HK-2 (cell line): ENCODE results near the gene MYH4.

Experiments
- DNase-seq: peaks from one replicate; pipeline ENCODE4 v3.0.0-alpha.2; 2018; ENCODE audit not compliant: unreplicated experiment

The MYH4 gene

DNA sequence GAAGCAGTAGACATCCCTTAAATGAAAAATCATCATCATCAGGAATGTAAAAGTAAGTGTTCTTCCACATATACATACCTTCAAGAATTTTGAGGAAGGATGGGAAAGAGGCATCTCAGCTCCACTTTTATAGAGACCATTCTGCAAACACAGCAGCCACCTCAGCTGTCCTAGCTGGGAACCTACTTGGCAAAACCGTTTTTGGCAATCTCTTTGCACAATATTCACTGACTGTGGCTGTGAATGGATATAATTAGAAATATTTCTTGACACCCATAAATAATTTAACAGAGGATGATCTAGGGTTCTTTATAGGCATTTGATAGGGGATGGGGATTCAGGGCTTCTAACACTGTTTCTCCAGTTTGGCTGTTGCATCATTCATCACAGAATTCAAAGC, at the start of gene MYH4:
TSS of gene MYH4 (minus strand) at position 101 of the 400 bp plus-strand sequence. CDS start 2,814 bp downstream, outside the sequence.
- DNase-seq, result no peak

DNA sequence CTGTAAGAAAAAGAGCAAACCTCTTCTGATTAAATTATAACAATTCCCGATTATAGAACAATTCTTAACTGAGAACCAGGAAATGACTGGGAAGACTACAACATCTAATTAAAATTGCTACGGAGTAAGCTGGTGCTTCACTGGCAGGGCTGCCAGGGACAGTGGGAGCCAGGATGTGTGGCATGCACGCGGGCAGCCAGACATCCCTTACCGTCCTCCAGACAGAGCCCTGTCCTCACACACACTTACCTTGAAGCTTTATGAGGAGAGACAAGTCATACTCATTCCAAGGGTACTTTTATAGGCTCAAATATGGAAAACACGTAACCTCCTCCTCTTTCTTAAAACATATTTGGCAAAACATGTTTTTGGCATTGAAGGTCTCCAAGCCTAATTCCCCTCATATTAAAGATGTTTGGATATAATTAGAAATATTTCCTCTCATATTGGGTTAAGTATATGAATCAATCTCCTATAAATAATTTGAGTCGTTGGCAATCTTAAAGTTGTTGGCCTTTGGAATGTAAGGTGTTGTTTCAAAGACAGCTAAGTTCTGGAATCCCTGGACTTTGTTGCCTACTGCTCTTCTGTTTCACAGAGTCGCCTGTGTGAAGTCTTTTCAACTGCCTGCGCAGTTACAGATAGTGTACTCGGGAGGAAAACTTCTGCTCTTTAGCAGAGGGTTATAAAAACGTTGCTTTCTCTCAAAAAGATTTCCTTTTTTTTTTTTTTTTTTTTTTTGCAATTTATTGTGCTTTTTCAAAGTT, 49.1 kb upstream of the MYH4 start, which contains the start of gene MYH1:
TSS of gene MYH1 (minus strand) at position 272 of the 767 bp plus-strand sequence. CDS start 1,900 bp downstream, outside the sequence.
- DNase-seq, result no peak

DNA sequence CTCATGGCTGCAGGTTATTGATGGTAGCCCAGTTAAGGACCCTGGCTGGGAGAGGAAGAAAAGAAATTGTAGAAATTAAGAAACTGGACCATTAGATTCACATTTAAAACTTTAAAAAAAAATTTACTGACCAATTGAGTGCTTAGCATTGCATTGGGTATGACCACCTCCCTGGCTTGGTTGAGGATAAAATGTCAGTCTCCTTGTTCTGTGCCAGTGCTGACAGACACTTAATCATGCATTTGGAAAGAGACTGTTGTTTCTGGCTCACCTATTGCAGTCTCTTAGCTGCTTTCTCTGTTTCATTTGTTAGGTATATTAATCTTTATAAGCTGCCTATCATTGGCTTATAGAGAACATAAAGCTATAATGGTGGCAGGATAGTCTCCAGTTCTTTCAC, 47.3 kb upstream of the MYH4 start:
- DNase-seq, result no peak

DNA sequence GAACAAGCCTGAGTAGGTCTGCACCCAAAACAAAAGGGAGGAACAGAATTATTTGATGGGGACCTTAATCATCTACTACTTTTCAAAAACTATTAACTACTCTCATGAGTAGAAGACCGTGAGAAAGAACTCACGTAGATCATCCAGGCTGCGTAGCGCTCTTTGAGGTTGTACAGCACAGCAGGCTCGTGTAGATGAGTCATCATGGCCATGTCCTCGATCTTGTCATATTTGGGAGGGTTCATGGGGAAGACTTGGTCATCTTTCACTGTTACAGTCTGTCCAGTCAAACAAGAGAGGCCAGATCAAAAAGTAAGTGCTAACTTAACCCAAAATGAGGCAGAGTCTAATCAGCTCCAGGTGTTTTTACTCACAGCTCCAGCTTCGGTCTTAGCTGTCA, 46.7 kb upstream of the MYH4 start:
- no peak for DNase-seq

DNA sequence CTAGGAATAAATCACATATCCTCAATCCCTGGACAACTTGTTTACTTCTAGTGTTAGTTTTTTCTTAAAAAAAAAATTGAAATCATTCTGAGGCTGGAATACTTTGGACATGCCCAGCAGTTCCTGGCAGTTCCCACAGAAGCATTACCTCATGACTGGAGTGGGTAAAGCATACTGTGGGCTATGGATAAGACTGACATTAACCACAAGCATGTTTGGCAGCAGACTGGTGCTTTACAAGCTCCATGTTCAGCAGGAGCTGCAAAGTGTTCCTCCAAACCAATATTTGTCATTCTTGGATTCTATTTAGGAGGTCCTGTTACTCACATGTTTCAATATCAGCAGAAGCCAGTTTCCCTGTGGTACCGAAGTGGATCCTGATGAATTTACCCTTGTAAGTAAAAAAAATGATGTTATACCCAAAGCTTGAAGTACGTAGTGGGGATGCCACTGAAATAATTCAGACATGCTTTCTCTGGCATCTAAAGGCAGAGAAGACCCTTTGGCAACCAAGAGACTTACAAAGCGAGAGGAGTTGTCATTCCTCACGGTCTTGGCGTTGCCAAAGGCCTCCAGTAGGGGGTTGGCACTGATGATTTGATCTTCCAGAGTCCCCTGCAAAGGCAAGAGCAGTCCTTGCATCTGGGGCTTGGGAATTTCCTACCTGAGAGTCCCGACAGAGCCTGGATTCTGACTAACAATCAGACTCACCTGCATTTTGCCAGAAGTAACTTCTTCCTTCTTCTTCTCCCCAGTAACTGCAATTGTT, 44.1 kb upstream of the MYH4 start:
- no peak for DNase-seq

DNA sequence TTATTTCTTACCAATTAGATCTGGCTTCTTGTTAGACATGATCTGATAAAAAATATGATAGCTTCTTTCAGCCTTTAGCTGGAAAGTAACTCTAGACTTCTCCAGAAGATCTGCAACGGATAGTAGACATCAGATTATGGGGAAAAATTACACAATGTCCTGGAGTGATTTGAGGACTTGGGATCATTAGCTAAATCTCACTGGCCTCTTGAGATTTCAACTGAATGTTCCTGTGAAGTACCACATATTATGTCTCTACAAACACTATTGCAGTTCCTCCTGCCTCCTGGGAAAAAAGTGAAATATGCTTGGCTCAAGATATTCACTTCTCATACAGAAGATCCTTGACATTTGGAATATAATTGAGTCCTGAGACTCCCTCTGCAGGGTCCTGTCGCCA, 43.5 kb upstream of the MYH4 start:
- no peak for DNase-seq

DNA sequence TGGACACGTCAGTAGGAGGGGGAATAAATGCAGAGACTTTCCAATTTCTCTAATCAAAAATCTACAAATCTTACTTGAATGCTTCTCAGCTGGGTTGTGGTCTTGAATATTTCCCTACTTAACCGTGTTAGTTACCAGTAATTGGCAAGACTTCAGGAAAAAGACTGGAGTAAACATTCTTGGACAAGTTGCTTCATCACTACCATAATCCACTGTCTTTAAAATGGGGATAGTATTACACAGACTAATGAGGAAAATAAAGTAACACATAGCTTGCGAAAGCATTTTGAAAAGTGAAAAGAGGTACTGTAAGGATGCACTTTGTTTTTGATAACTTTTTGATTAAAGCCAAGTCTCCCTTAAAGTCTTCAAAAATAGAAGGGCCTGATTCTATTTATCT, 30.6 kb upstream of the MYH4 start:
- DNase-seq, result no peak

DNA sequence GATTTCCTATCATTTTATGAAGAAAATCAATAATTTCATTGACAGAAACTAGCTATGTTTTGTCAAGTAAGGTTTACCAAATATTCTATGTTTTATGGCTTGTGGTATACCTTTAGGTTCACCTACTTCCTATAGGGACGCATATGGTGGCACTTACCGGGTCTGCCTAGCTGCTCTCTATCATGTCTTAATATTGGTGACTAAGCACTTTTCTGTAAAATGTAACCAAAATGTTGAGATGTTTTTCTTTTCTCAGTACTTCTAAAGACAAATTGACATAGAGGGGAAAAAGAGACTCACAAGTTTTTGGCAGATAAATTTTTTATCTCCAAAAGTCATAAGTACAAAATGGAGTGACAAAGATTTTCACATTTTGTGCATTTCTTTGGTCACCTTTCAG, 22.6 kb upstream of the MYH4 start:
- DNase-seq, result no peak

DNA sequence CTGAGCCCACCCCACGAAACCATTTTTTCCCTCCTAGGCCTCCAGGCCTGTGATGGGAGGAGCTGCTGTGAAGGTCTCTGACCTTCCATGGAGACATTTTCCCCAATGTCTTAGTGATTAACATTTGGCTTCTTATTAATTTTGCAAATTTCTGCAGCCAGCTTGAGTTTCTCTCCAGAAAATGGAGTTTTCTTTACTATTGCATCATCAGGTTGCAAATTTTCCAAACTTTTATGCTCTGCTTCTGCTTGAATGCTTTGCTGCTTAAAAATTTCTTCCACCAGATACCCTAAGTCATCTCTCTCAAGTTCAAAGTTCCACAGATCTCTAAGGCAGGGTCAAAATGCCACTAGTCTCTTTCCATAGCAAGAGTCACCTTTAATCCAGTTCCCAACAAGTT, 12.9 kb upstream of the MYH4 start:
- no peak for DNase-seq

DNA sequence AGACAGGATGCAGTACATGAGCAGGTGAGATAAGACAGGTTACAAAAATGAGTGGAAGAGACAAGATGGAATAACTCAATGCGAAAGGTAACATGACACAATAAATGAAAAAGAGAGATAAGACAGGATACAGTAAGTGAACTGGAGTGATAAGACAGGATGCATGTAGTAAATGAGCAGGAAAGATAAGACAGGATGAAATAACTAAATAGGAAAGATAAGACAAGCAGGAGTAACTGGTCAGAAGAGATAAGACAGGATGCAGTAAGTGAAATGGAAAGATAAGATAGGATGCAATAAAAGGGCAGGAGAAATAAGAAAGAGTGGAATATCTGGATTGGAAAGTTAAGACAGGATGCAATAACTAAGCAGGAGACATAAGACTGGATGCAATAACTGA, 8.3 kb upstream of the MYH4 start:
- no peak for DNase-seq

DNA sequence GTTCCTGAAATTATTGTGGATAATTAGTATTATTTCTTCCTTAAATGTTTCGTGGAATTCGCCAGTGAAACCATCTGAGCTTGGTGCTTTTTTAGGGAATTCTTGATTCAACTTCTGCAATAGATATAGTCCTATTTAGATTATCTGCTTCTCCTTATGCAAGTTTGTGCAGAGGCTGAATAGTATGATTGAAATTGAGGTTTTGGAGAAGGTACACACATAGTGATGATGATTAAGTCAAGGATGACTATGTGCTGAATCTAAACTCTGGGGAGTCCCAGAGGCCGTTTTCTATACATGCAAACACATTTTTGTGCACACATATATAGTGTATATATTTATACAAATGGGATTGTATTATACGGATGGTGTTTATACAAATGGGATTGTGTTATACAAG, 5.2 kb upstream of the MYH4 start:
- DNase-seq, result no peak

DNA sequence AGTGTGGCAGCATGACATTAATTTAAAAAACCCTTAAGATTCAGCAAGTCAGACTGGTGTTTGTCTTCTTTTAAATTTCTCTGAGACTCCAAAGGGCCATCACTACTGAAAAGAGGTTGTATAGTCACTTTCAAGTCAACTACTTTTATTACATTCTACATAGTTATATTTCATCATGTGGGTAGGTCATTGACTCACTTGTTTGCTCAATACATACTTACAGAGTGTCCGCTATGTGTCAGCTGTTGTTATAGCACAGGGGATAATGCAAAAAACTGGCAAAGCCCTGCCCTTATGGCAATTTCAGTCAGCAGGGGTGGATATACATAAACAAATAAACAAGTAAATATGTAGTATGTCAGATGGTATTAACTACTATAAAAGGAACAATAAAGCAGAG, 2.5 kb upstream of the MYH4 start:
- no peak for DNase-seq

DNA sequence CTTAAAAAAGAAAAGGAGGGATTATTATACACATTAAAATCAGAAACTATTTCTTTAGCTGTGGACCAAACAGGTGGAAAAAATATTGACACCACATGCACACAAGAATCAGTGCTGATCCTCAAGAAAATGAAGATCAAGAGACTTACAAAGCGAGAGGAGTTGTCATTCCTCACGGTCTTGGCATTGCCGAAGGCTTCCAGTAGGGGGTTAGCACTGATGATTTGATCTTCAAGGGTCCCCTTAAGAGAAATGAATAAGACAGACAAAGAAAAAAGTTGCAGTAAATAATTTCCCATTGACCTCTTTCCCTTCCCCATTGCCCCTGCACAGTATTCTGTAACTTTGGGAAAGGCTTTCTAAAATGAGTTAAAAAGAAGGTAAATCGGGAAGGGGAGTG, 6.0 kb downstream of the MYH4 start:
- no peak for DNase-seq

DNA sequence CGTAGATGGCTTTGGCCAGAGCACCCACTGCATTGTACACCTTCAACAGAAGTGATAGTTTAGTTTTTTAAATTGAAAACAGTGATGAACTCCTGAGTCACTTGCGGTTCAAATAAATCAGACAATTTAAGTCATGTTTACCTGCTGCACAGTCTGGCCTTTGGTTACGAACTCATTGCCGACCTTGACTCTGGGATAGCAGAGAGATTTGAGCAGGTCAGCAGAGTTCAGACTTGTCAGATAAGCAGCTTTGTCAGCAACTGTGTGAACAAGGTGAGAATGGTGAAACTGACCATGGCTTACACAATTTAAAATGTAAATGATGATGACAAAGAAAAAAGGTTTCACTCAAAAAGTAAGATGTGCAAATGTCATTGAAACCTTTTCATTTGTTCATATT, 9.3 kb downstream of the MYH4 start:
- DNase-seq, result no peak

DNA sequence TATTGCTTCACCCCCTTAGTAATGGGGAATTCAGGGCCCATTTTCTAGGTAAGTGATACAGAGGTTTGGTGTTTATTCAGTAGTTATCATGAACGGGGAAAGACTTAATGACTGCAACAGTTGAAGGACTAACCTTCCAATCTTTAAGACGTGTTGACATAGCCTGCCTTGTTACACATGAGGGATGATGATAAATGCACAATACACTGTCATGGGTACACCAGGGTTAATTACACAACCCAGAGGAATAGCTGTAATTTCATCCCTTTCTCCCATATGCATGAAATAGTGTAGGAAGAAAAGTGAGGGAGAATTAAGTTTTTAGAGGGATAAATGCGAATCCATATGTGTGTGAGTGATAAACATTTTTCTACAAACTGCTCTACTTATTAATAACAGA, 10.7 kb downstream of the MYH4 start:
- DNase-seq, result no peak

DNA sequence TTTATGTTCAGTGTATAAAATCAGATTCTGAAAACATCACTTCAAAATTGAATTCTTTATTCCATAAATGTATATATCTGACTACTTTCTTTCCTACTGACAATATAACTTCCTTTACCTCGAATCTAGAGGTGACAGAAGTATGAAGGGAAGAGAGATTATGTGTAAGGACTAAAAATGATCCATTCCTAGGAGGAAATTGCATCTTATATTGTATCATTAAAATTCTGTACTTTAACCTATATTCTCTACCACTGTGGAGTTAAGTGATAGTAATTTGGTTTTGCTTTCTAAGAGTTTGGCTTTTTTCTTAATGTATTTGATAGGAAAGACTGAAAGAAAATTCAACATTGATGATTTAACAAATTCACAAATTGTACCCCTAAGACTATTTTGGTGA, 11.4 kb downstream of the MYH4 start:
- no peak for DNase-seq

DNA sequence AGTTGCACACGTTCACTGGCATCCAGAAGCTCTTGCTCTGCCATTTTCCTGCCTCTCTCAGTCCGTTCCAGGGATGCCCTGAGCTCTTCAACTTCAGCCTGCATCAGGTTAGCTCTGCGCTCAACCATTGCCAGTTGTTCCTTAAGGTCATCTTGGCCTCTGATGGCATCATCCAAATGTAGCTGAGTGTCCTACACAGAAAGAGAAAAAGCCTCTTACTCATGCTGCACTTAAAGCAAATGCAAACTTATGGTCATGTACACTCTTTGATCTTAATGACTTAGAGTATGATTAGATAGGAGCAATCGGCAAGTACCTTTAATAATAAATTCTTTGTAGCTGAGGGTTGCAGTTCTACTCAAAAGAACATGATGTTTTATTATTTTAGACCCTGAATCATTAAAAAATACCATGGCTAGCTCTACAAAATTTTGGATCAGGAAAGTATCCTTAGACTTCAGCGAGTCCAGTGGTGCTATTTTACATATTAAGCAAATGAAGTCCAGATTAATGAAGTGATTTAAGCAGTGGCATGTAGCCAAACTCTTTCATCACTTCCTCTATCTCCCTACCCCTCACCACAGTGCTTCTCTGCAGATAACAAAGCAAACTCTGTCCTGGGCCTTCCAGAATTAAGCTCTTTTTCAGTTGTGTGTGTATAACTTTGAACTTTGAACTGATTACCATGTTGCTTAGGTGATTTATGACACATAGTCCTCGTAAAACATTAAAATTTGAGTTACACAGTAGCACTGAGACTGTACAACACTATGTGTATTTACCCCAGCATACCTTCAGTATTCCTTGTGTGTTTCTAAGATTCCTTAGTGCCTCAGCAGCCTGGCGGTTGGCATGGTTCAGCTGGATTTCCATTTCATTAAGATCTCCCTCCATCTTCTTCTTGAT, 22.1 kb downstream of the MYH4 start:
- DNase-seq, result no peak

DNA sequence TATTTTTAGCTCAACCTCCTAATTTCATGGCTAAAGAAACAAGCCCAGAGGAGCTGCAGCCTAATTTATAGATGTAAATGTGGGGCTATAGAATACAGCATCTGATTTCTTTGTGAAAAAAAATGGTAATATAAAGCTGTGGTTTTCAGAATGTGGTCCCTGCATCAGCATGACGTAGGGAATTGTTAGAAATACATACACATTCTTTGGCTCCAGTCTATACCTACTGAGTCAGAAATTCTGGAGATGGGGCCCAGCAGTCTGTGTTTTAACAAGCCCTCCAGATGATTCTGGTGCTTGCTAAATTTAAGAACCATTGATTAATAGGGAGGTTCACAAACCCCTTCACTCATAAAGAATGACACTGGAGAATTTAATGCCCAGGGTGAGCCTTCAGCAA, 29.5 kb downstream of the MYH4 start:
- no peak for DNase-seq

DNA sequence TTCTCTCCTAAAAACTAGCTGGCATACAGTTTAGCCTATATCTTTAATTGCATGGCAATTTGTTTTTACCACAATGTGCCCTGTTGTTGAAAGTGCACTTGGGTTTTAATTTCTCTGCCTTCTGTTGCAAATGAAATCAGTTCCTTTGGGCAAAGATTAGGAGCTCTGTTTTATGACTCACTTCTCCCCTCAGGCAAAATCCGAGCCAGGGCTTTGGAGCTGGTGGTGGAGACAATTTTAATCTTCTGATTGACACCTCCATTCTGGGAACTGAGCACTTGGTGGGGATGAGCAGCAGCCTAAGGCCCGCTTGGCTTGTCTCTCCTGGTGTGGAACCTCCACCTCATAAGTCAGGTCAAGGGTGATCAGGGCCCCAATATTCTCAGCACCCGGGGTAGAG, 34.3 kb downstream of the MYH4 start:
- no peak for DNase-seq

DNA sequence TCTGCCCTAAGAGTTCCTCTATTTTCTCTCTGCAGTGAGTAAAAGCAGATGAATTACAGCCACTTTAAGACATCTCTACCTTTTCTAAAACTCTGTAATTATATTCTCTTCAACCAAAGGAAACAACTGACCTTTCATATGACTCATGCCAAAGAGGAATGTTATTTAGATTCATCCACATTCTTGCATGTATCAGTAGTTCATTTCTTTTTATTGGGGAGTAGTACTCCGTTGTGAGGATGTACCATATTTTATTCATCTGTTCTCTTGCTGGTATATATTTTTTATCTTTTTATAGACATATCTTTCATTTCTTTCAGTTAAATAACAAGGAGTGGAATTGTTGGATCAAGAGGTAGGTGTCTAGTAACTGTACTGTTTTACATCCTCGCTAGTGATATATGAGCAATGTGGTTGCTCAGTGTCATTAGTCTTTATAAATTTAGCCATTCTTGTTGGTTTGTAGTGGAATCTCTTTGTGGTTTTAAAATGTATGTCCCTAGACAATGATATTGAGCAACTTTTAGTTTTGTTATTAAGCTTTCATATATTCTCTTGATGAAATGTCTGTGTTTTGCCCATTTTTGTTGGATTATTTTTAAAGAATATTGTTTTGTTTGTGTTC, 39.8 kb downstream of the MYH4 start:
- no peak for DNase-seq

DNA sequence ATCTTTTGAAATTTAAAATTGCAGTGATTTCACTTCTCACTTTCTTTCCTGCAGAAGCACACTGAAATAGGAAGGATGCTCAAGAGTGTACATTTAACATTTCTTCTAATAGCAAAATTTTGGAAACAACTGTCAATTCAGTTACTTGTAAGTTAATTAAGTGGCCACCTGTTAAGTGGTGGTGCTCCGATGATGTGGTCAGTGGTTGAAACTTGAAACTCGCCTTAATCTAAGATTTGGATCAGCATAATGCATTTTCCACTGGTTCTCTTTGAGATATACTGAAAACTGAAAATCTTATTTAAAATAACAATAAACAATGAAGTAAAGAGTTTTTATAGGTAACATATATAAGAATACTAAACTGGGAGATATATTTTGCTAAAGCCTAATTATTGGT, 40.6 kb downstream of the MYH4 start:
- DNase-seq, result no peak
